LHCN-M2 (cell line): ENCODE data around the gene MNT. TPM values are rescaled to one million over a fixed set of nuclear protein-coding genes. Genes with fewer than 3 reads are reported as not detected.

Experiments
- DNase-seq: peaks from one replicate; pipeline ENCODE4 v3.0.0-alpha.2; 2012; ENCODE audit warnings: low read depth
- total RNA-seq: library from RNA; depleted of rRNA; stranded (reverse); fragments of >200 nt; gene quantifications from 2 replicates; pipeline ENCODE4 v1.2.3, GENCODE V29; 2014

Gene MNT
- total RNA-seq, 1 experiment from 2014 or later = 6.8 TPM

DNA sequence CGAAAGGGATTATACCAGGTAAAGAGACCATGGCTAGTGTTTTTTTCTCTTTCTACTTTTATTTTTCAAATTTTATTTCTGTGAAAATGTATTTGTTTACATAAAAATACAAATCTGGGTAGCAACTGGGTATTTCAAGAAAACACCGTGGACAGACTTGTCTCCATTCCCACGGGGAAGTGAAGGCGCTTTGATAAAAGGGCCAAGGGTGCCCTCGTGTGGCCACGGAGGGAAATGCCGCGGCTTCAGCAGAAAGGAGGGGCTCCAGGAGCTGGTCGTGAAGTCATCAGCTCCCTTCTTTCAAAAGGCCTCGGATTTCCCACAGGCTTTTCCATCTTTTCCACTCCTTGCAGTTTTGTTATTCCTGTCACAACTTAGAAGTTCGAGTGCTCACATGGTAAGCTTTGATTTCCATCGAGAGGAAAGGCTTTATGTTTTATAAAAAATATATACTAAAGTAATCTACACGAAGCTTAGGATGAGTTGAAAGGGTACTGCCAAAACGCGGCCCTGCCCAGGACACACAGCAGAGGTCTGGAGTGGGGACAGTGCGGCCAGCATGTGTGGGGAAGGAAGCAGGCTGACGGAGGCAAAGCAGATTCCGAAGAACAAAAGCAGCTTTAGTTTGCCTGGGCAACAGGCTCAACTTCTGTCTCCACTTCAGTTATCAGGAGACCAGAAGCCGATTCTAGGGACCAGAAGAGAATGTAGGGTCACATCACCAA is 15.3 kb upstream of the MNT start:
- DNase-seq = peak; percentile 84

- no peak for DNase-seq
These were observed 14.2 kb upstream of the MNT start for GRCh38 chr17:2415081-2415480.

DNA sequence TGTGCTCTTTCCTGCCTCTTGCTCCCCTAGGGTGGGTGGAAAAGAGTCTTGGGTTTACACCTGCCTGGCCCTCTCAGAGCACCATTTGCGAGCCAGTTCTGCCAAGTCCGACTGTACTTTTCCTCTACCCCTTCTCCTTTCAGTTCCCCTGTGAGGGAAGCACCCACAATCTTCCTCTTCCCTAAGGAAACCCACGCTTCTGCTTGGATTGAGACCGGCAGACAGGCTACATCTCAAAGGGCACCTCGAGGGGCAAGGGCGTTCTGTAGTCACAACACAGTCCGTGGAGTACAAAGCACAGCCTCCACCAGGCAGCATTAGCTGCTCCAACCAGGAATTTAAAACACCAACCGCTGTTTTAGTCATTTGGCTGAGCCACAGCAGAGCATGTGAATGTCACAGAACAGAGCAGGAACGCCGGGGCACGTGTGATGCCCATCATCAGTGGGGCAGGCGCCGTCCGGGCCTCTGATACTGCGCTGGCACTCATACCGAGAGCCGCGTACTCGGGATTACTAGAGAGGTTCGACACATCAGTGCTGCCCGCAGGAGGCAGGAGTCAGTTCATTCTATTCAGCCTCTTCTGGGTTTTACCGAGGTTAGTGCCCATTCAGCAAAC is 13.7 kb upstream of the MNT start:
- DNase-seq = no peak

GRCh38 chr17:2412561-2413021 is 11.7 kb upstream of the MNT start:
- peak; percentile 61 for DNase-seq

- no peak for DNase-seq
These were observed 10.1 kb upstream of the MNT start for GRCh38 chr17:2410951-2411350.

DNA sequence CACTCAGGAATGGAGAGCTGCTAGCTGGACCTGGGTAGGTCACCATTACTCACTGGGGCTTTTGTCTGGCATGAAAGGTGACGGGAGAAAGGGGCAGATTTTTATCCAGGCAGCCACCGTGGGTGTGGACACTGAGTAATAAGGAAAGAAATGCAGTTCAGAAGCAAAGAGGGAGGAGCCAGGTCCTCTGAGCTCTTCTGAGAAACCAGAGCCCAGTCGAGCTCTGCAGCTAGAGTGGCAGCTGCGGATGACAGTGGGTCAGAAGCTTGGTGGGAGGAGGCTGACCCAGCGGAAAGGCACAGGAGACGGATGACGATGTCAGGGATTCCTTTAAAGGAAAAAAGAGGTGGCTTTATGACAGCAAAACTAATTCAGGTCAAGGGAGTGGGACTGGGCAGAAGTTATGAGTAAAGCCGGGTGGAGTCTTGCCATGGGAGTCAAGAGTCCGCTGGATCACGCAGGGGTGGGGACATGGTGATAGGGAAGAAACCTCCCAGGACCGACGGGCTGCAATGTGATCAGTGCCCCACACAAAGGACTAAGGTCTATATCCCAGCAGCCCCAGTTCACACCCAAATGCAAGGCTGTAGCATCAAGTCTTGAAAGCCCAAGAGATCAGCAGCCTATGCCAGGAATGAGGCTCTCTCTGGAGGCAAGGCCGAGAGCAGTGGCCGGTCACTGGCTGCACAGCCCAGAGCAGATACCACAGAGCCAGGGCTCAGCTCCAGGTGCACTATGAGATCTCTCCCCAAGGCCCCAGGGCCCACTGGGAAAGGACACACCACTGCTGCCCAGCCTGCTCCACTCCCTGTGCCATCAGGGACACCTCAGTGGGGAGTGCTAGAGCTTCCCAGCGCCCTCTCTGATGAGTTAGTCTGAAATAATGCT is 6.3 kb upstream of the MNT start:
- peak; percentile 95 for DNase-seq

- no peak for DNase-seq
These were observed 5.5 kb upstream of the MNT start for GRCh38 chr17:2406271-2406902.

DNA sequence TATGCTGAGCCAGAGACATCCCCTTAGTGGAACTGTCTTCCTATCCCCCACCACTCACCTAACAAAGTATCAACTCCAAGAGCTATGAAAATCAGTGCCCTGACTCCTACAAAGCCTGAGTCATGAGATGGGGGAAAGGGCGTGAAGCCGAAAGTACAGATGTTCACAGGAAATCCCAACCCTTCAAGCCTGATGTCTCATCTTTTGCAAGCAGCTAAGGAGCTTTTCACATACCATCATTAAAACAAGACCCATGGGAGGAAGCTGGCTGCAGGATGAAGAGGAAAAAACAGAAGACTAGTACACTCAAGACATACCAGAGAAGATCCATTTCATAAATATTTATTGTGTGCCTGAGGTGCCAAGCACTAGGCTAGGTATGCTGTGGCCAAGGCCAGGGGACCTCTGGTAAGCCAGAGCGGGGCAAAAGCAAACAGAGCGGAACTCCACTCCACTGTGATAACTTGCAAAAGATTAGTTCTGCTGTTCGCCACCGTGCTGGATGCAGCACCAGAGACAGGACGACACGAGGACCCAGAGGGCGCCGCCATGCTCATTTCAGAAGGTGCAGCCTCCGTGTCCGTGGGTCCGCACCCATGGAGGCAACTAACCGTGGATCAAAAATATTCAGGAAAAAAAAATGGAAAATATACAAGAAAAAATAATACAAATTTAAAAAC is 4.5 kb upstream of the MNT start:
- peak; percentile 95 for DNase-seq

- no peak for DNase-seq
These were observed 2.2 kb upstream of the MNT start for GRCh38 chr17:2403044-2403443.

DNA sequence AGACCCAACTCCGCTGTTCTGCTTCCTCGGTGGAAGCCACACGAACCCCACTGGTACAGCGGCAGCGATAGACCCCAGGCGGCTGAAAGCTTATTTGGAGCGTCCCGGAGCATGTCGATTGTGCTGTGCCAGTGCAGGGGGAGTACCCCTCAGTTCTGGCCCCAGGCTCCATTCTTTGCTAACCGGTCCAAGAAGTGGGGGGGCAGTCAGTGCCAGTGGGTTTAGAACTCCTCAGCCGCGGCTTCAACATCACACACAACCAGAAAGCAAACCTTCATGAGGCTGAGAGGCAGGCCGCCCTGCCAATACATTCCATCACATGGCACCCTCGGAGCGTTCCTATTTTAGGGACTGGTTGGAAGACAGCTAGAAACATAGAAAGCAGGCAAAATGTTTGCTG is 1.7 kb upstream of the MNT start:
- no peak for DNase-seq

DNA sequence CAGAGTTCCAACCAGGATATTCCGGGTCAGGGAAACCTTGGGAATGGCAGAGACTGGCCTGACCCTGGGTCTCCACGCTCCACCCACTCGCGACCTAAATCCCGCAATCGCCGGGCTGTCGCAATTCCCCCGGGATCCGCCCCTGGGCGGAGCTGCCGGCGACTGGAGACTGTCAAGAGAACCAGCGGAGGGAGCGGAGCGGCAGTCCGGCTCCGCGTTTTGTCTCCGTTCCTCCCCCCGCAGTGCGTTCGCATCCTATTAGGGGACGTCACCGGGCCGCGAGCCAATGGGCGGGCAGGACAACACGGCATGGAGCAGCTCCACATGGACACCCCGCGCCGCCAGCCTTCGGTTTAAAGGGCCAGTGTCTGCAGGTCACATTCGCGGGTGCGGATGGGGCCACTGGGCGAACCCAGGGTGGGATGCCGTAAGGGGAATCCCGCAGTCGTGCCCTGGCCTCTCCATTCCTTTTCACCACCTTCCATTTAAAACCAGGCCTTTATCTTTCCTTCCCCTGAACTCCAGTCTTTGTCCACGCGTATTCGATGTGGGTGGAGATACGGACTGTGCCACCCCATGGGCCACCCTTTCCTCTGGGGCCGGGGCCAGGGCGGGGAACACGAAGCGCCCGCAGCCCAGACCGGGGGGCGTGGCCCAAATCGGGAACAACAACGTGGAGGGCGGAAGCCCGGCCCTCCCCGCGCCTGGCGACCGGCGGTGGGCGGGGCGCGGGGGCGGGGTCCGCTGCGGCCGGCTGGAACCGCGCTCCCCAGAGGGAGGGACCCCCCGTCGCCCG is 764 bp upstream of the MNT start:
- peak; percentile 99 for DNase-seq

DNA sequence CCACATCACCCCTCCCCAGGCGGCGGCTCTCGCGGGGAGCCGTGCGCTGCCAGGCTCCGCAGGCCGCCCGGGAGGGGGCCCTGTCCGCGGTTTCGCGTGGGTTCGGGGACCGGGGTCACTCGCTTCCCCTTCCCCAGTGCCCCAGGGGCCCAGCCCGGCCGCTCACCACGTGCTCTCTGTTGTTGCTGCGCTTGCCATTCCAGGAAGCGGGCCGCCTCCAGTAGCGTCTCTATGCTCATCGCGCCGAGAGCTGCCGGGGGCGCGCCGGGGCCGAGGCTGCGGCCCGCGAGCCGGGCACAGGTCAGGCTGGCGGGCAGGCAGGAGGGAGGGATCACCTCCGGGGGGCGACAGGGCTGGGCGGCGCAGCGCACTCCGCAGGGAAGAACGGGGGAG is 390 bp downstream of the MNT start:
- DNase-seq = peak; percentile 42

DNA sequence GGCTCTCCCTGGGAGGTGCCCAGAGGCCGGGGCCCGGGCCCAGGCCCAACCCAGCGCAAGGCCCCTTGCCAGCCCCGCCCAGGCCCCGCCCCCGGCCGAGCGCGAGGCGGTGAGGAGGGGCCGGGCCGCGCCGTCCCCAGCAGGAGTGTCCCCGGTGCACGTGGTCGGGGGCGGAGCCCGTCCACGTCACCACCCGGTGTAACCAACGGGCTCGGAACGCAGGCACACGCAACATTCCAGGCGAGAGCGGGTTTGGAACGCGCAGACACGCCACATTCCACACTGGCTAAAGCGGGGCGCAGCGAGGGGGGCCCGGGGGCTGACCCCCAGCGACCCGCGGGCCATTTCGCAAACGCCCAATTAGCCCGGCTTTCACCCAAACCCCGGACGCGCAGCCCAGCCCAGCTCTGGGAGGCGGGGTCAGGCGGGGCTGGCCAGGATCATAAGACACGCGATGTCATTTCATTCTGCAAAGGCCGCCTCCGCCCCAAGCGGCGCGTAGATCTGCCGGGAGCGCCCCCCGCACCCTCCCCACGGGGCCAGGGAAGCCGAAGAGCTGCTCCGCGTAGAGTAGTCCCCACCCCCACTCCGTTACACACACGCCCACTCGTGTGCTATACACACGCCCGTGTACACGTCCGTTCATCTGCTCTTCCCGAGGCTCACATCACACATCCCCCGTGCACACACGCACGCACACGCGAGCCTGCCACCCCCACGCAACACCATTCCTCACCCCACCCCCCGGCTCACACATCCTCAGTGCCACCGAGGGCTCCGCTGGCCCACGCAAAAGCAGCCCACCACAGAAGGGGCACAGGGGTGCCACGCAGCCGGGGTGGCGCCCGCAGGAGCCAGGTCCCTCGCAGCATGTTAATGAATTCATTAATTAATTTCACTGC is 1.0 kb downstream of the MNT start:
- peak; percentile 89 for DNase-seq

GRCh38 chr17:2398655-2399571 is 1.9 kb downstream of the MNT start:
- peak; percentile 72 for DNase-seq

GRCh38 chr17:2398182-2398581 is 2.7 kb downstream of the MNT start:
- no peak for DNase-seq

DNA sequence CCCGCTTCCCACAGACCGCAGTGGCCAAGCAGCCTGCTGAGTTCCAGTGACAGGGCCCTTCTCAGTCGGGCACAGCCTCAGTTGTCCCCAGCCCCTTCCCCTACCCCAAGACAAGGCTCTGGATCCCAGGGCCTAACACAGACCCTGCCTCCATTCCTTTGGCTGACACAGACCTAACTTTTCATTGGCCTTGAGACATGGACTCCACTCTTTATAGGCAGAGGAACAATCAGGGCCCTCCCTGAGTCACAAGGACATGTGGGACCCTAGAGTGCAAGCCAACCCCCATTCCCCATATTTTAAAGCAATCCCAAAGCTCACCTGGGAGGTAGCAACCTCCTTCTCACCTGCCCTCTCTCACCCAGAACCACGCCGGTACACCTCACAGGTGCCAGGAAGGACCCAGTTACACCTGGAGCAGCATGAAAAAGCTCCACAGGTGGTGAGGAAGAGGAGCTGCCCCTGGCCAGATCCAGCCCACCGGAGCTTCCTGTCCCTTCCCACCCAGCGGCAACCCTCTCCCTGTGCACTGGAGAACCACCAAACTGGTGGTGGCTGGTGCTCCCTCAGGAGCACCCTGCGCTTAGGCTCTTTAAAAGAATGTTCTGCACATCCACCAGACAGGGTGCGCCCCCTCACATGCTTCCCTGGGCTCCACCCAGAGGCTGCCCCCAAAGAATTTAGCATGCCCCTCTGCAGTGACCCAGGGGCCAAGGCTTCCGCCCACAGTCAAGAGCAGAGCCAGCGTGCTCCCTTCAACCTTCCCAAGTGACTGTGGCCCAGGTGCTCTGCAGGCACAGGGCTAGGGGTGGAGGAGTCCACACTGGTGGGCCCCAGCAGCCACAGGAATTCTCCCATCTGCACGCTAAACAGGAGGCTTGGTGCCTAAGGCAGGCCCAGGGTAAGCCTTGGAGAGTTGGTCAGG is 3.4 kb downstream of the MNT start:
- no peak for DNase-seq

GRCh38 chr17:2396568-2397246 is 4.2 kb downstream of the MNT start:
- DNase-seq = peak; percentile 94
